HTERT RPE-1 (cell line): Measurements from ENCODE around the gene PCNA.

Experiments
- in situ Hi-C: fragments of 300-500 bp; cut with MboI; formaldehyde crosslinking; loops from 4 replicates; pipeline ENCODE4 v1.14.3; 2020; ENCODE audit warnings: low sequenced_read_pairs

Gene PCNA

GRCh38 chr20:5143851-5144250 lies 24.1 kb upstream of the PCNA start:
- in situ Hi-C loops, result no loop called here

- in situ Hi-C loops, result no loop called here
Measured at GRCh38 chr20:5141615-5142014, 21.9 kb upstream of the PCNA start.

GRCh38 chr20:5140195-5140594 lies 20.4 kb upstream of the PCNA start:
- in situ Hi-C loops, result no loop called here

GRCh38 chr20:5136096-5136495 lies 16.3 kb upstream of the PCNA start:
- in situ Hi-C loops, result no loop called here

GRCh38 chr20:5135363-5136012 lies 15.7 kb upstream of the PCNA start:
- in situ Hi-C loops, result no loop called here

GRCh38 chr20:5133998-5134397 lies 14.2 kb upstream of the PCNA start:
- in situ Hi-C loops, result no loop called here

GRCh38 chr20:5131502-5131901 lies 11.7 kb upstream of the PCNA start:
- in situ Hi-C loops, result no loop called here

- in situ Hi-C loops, result no loop called here
Measured at GRCh38 chr20:5128886-5129285, 9.1 kb upstream of the PCNA start.

GRCh38 chr20:5127859-5128424 lies 8.2 kb upstream of the PCNA start:
- in situ Hi-C loops, result no loop called here

GRCh38 chr20:5127204-5127858 lies 7.6 kb upstream of the PCNA start:
- in situ Hi-C loops, result no loop called here

- in situ Hi-C loops, result no loop called here
Measured at GRCh38 chr20:5126512-5127203, 6.9 kb upstream of the PCNA start, which contains the start of gene CDS2. Gene CDS2, plus strand, starts transcription at chr20:5127008. Its CDS starts 85 bp downstream, at chr20:5127093.

- in situ Hi-C loops, result no loop called here
Measured at GRCh38 chr20:5122873-5123260, 3.1 kb upstream of the PCNA start.

- in situ Hi-C loops, result no loop called here
Measured at GRCh38 chr20:5120185-5120476, 373 bp upstream of the PCNA start.

- in situ Hi-C loops, result no loop called here
Measured at GRCh38 chr20:5119143-5119434, 669 bp downstream of the PCNA start.

GRCh38 chr20:5118220-5119142 lies 1.3 kb downstream of the PCNA start:
- in situ Hi-C loops, result no loop called here

- in situ Hi-C loops, result no loop called here
Measured at GRCh38 chr20:5116875-5117274, 2.9 kb downstream of the PCNA start.

- in situ Hi-C loops, result no loop called here
Measured at GRCh38 chr20:5114403-5114802, 5.4 kb downstream of the PCNA start.

- in situ Hi-C loops, result no loop called here
Measured at GRCh38 chr20:5113615-5113986, 6.2 kb downstream of the PCNA start.

GRCh38 chr20:5109276-5109675 lies 10.5 kb downstream of the PCNA start:
- in situ Hi-C loops, result no loop called here

GRCh38 chr20:5104479-5104878 lies 15.3 kb downstream of the PCNA start:
- in situ Hi-C loops, result no loop called here

- in situ Hi-C loops, result no loop called here
Measured at GRCh38 chr20:5100684-5101347, 18.9 kb downstream of the PCNA start.
